HepG2 (cell line): Measurements from ENCODE around the gene MED12L. TPM values are rescaled to one million over a fixed set of nuclear protein-coding genes. Genes with fewer than 3 reads are reported as not detected.

Source experiments
- ATAC-seq: fragments of 200-7000 bp; cut with Tn5 transposase; 3 replicates; pipeline ENCODE4 v1.9.1; 2020; ENCODE audit warnings: mild to moderate bottlenecking, moderate library complexity
- BruUV-seq: library from RNA; stranded (reverse); fragments of 400-500 nt; replicated peaks from 2 replicates; lab custom pipeline; 2021; lab: Mats Ljungman, UMichigan
- CTCF ChIA-PET: fragments of 300-600 bp; formaldehyde crosslinking; extraction: SDS; loops from one replicate; lab custom pipeline; 2021; ENCODE audit warnings: low total read pairs, inconsistent platforms, low intra/inter-chr PET ratio; lab: Yijun Ruan, JAX
- POLR2A ChIA-PET: fragments of 350-600 bp; sonication (Branson Sonifier 250); formaldehyde crosslinking; loops from one replicate; lab custom pipeline; 2020; ENCODE audit warnings: antibody characterized with exemption, inconsistent platforms; lab: Yijun Ruan, JAX
- DNase-seq: peaks from one replicate; pipeline ENCODE4 v3.0.0-alpha.2; 2015; ENCODE audit warnings: low spot score
- FAIRE-seq: peaks from 3 replicates; lab custom pipeline; 2011; peaks lifted over from hg19 to GRCh38; lab: Jason Lieb, UNC
- H2AFZ ChIP-seq: one replicate; pipeline ENCODE4 v1.6.1; 2011; ENCODE audit warnings: low read length, inconsistent platforms
- H3K27ac ChIP-seq: fragments of 300-600 bp; 3 replicates; pipeline ENCODE4 v1.8.0; 2011; ENCODE audit warnings: mixed run types, mild to moderate bottlenecking, mixed read lengths, low read length, inconsistent platforms; ENCODE audit not compliant: insufficient read depth; ENCODE audit errors: extremely low read length
- H3K27me3 ChIP-seq, 2 experiments: fragments of 200-600 bp in 1 of 2; 2 replicates in 1 of 2; 3 replicates in 1 of 2; pipeline versions ENCODE4 v1.6.0 to v1.8.0; 2011; ENCODE audit warnings: low read length in 2 of 2, mild to moderate bottlenecking in 2 of 2, moderate library complexity in 2 of 2, inconsistent platforms in 1 of 2; ENCODE audit not compliant: insufficient read depth in 2 of 2, control insufficient read depth in 1 of 2
- H3K36me3 ChIP-seq, 2 experiments: fragments of 200-600 bp in 1 of 2; replicated peaks in 1 of 2; 2 replicates in 1 of 2; 3 replicates in 1 of 2; pipeline versions ENCODE4 v1.5.1 to v1.8.0; 2011; ENCODE audit warnings: low read length in 2 of 2, inconsistent platforms in 1 of 2; ENCODE audit not compliant: insufficient read depth in 2 of 2, control insufficient read depth in 1 of 2
- H3K4me1 ChIP-seq: 2 replicates; pipeline ENCODE4 v1.5.1; 2012; ENCODE audit warnings: low read length, inconsistent platforms; ENCODE audit not compliant: insufficient read depth
- H3K4me2 ChIP-seq: 2 replicates; pipeline ENCODE4 v1.6.0; 2011; ENCODE audit warnings: low read depth, low read length, inconsistent platforms
- H3K4me3 ChIP-seq, 3 experiments: fragments of 200-600 bp in 1 of 3; sonication (generic), shearing (Covaris generic) in 1 of 3; replicated peaks in 1 of 3; 2 replicates each; pipeline ENCODE4 v1.5.1; 2011 to 2016; ENCODE audit warnings: low read length in 3 of 3, inconsistent platforms in 2 of 3, low read depth in 2 of 3, mild to moderate bottlenecking in 2 of 3, control low read depth in 1 of 3, mixed read lengths in 1 of 3; ENCODE audit not compliant: insufficient read depth in 1 of 3
- H3K79me2 ChIP-seq: one replicate; pipeline ENCODE4 v1.6.1; 2011; ENCODE audit warnings: low read length, inconsistent platforms; ENCODE audit not compliant: insufficient read depth
- H3K9ac ChIP-seq: 2 replicates; pipeline ENCODE4 v1.6.0; 2011; ENCODE audit warnings: mild to moderate bottlenecking, low read depth, low read length, inconsistent platforms; ENCODE audit not compliant: insufficient read depth
- H3K9me3 ChIP-seq: 2 replicates; pipeline ENCODE4 v1.5.1; 2012; ENCODE audit warnings: mild to moderate bottlenecking, low read length
- H4K20me1 ChIP-seq: 2 replicates; pipeline ENCODE4 v1.6.0; 2011; ENCODE audit warnings: inconsistent platforms, mild to moderate bottlenecking, low read length, moderate library complexity; ENCODE audit not compliant: insufficient read depth
- ATF7-NPFF ChIP-seq: sonication (generic); formaldehyde crosslinking; IDR thresholded peaks from 2 replicates; pipeline ENCODE4 v1.8.1; 2023; ENCODE audit warnings: mild to moderate bottlenecking, low read depth, missing genetic modification reagents, moderate library complexity
- ATM ChIP-seq: fragments of 450-650 bp; IDR thresholded peaks from 2 replicates; pipeline ENCODE4 v1.7.1; 2017; ENCODE audit warnings: mild to moderate bottlenecking, borderline replicate concordance
- GLI4 ChIP-seq: sonication (generic); formaldehyde crosslinking; IDR thresholded peaks from 2 replicates; pipeline ENCODE4 v1.5.1; 2020; ENCODE audit warnings: missing genetic modification reagents, mild to moderate bottlenecking, moderate library complexity, borderline replicate concordance
- HHEX ChIP-seq: IDR thresholded peaks from 2 replicates; pipeline ENCODE4 v1.6.1; 2016; ENCODE audit warnings: control low read depth
- HNRNPL ChIP-seq: fragments of 200-400 bp; formaldehyde crosslinking; IDR thresholded peaks from 2 replicates; pipeline ENCODE4 v1.6.1; 2017; ENCODE audit warnings: mild to moderate bottlenecking, low read depth, low read length
- MXI1 ChIP-seq: IDR thresholded peaks from 3 replicates; pipeline ENCODE4 v1.6.1; 2012; ENCODE audit warnings: low read depth, low read length, inconsistent platforms, borderline replicate concordance
- RARA ChIP-seq: IDR thresholded peaks from 2 replicates; pipeline ENCODE4 v1.6.1; 2016; ENCODE audit warnings: missing genetic modification reagents, missing compliant biosample characterization
- REXO4 ChIP-seq: sonication (generic); formaldehyde crosslinking; IDR thresholded peaks from 2 replicates; pipeline ENCODE4 v1.8.0; 2022; ENCODE audit warnings: missing genetic modification reagents, mild to moderate bottlenecking, borderline replicate concordance
- SMAD3 ChIP-seq: sonication (generic); formaldehyde crosslinking; IDR thresholded peaks from 2 replicates; pipeline ENCODE4 v1.4.0; 2020; ENCODE audit warnings: missing genetic modification reagents
- TEAD2 ChIP-seq: sonication (generic); formaldehyde crosslinking; IDR thresholded peaks from 2 replicates; pipeline ENCODE4 v1.9.0; 2021; ENCODE audit warnings: missing genetic modification reagents
- YEATS4 ChIP-seq: sonication (generic); formaldehyde crosslinking; IDR thresholded peaks from 2 replicates; pipeline ENCODE4 v1.4.0; 2020; ENCODE audit warnings: missing genetic modification reagents, borderline replicate concordance
- YY1 ChIP-seq: IDR thresholded peaks from 2 replicates; pipeline ENCODE4 v1.6.1; 2011; ENCODE audit warnings: low read length, low read depth, moderate library complexity, mild to moderate bottlenecking; ENCODE audit not compliant: insufficient read depth, insufficient replicate concordance
- ZBTB7B ChIP-seq: sonication (generic); formaldehyde crosslinking; IDR thresholded peaks from 2 replicates; pipeline ENCODE4 v1.4.0; 2020; ENCODE audit warnings: missing genetic modification reagents
- ZNF276 ChIP-seq: sonication (generic); formaldehyde crosslinking; IDR thresholded peaks from 2 replicates; pipeline ENCODE4 v1.4.0; 2020; ENCODE audit warnings: mild to moderate bottlenecking, low read depth, missing genetic modification reagents
- ZNF281 ChIP-seq: sonication (generic); formaldehyde crosslinking; IDR thresholded peaks from 2 replicates; pipeline ENCODE4 v1.4.0; 2020; ENCODE audit warnings: missing genetic modification reagents, borderline replicate concordance
- ZNF484 ChIP-seq: sonication (generic); formaldehyde crosslinking; IDR thresholded peaks from 2 replicates; pipeline ENCODE4 v1.5.1; 2020; ENCODE audit warnings: mild to moderate bottlenecking, low read depth, missing genetic modification reagents, borderline replicate concordance
- ZNF800 ChIP-seq: sonication (generic); formaldehyde crosslinking; IDR thresholded peaks from 2 replicates; pipeline ENCODE4 v1.4.0; 2020; ENCODE audit warnings: missing genetic modification reagents
- WGBS: methylation state at CpG from one replicate; pipeline ENCODE4 v1.1.6; 2017; ENCODE audit warnings: low lambda C conversion rate; 5-methylcytosine and 5-hydroxymethylcytosine counted together
- in situ Hi-C: cut with HindIII; loops from 2 replicates; pipeline ENCODE4 v1.10.0; 2017; ENCODE audit warnings: low pct_unique_long_range_greater_than_20kb; ENCODE audit not compliant: extremely low pct_ligation_motif_present
- intact Hi-C: fragments of 100-400 bp; cut with micrococcal nuclease; formaldehyde crosslinking; loops from one replicate; pipeline ENCODE4 v1.10.0; 2022; ENCODE audit not compliant: unreplicated experiment
- polyA plus RNA-seq, 8 experiments: library from polyadenylated mRNA; depleted of rRNA in 3 of 8; stranded (reverse) in 7 of 8; unstranded in 1 of 8; fragments of >200 nt; fragmentation: Illumina TruSeq in 4 of 8; extraction: Trizol in 4 of 8; gene quantifications; 2 replicates each; pipeline versions ENCODE4 v1.2.1 to v1.2.3, GENCODE V29; 2011 to 2016; ENCODE audit warnings: low read depth in 4 of 8, missing spikeins in 1 of 8, mixed read lengths in 1 of 8; ENCODE audit not compliant: insufficient read depth in 1 of 8
- total RNA-seq, 5 experiments: library from RNA; depleted of rRNA; stranded (reverse); fragments of >200 nt; fragmentation: Illumina TruSeq; extraction: Trizol; gene quantifications; 2 replicates each; pipeline ENCODE4 v1.2.3, GENCODE V29; 2016; ENCODE audit warnings: low read depth in 1 of 5

MED12L gene
- total and polyA plus RNA-seq, 2 of the 13 experiments (the other 11 are each of a cell fraction or from before 2014, with no cell fraction given): 0.07 to 0.64 TPM

- H2AFZ ChIP-seq: no peak overlapping the region
- intact Hi-C loops: no loop called here
- WGBS: 84% methylated on average over 2 of the region's 2 CpGs
- no peaks in the 10 kb centered on the region for H3K36me3 ChIP-seq
- no peak overlapping the region for H3K4me2 ChIP-seq
- TF ChIP-seq ZNF276 (CRISPR knock-in tag) (no peak), MXI1 (no peak), YY1 (no peak), SMAD3 (no peak), YEATS4 (CRISPR knock-in tag) (no peak), ZNF800 (CRISPR knock-in tag) (no peak), HNRNPL (no peak), ZNF281 (no peak), ZBTB7B (CRISPR knock-in tag) (no peak), TEAD2 (CRISPR knock-in tag) (no peak), RARA (CRISPR knock-in tag) (no peak), ATM (no peak), HHEX (no peak), GLI4 (CRISPR knock-in tag) (no peak), ATF7-NPFF (CRISPR knock-in tag) (no peak), REXO4 (no peak), ZNF484 (no peak)
- ATAC-seq (no peak), FAIRE-seq (no peak), DNase-seq (no peak)
- in situ Hi-C loops: no loop called here
- no peaks in the 10 kb centered on the region for H3K79me2 ChIP-seq
- H3K9me3 ChIP-seq: no peaks in the 10 kb centered on the region
- no peak overlapping the region for H3K4me3 ChIP-seq
- H3K4me1 ChIP-seq: no peaks in the 10 kb centered on the region
- CTCF ChIA-PET: no interaction called here
- no peak overlapping the region for H3K9ac ChIP-seq
- POLR2A ChIA-PET: no interaction called here
- H3K27ac ChIP-seq: no peak overlapping the region
- BruUV-seq: no TSS peak
- no peaks in the 10 kb centered on the region for H3K27me3 ChIP-seq
- no peaks in the 10 kb centered on the region for H4K20me1 ChIP-seq
Measured at GRCh38 chr3:151331696-151332095, 246.2 kb downstream of the MED12L start.
